ENCODE results near the gene CADPS2.

CADPS2 gene

GRCh38 chr7:122369756-122370155 lies 516.5 kb downstream of the CADPS2 start:
- Histone ChIP-seq H3K36me3 (ENCODE audit: control insufficient read depth, insufficient read depth, low read length) (no peaks in the 10 kb centered on the region), H3K4me3 (ENCODE audit: low read depth, low read length) (no peak overlapping the region), H3K9me3 (ENCODE audit: control insufficient read depth, insufficient read depth, low read length) (no peaks in the 10 kb centered on the region), H3K9ac (ENCODE audit: low read depth, low read length) (no peak overlapping the region), H3K4me1 (ENCODE audit: control insufficient read depth, insufficient read depth, low read length) (peaks cover 2% of the 10 kb centered on the region), H3K27me3 (ENCODE audit: control insufficient read depth, insufficient read depth, low read length) (no peaks in the 10 kb centered on the region)

DNA sequence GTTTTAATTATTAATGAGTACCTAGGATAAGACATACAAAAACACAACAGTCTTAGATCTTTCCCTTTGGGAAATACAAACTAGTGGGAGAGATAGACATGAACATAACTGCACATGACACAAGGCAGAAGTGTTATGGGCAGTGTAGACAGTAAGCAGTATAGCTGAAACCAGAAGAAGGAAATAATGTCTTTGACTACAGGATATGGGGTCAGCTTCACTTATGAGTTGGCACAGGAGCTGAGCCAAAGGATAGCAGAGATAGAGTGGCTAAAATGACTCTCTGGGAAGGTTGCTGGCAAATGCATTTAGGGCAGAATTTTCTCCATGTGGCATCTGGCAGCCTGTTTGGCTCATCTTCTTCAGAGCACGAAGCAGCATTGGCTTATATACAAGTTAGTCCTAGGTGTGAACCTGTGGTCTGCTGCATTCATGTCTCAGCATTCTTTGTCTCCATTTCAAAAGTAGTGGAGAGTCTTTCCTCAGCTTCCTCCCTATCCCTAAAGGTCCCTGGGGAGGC lies 521.4 kb downstream of the CADPS2 start:
- H3K36me3 ChIP-seq (ENCODE audit: control insufficient read depth, insufficient read depth, low read length) = no peaks in the 10 kb centered on the region
- H3K4me3 ChIP-seq (ENCODE audit: low read depth, low read length) = no peak overlapping the region
- H3K9me3 ChIP-seq (ENCODE audit: control insufficient read depth, insufficient read depth, low read length) = no peaks in the 10 kb centered on the region
- H3K4me1 ChIP-seq (ENCODE audit: control insufficient read depth, insufficient read depth, low read length) = peaks cover 2% of the 10 kb centered on the region
- no peaks in the 10 kb centered on the region for H3K27me3 ChIP-seq (ENCODE audit: control insufficient read depth, insufficient read depth, low read length)
- no peak overlapping the region for H3K9ac ChIP-seq (ENCODE audit: low read depth, low read length)

DNA sequence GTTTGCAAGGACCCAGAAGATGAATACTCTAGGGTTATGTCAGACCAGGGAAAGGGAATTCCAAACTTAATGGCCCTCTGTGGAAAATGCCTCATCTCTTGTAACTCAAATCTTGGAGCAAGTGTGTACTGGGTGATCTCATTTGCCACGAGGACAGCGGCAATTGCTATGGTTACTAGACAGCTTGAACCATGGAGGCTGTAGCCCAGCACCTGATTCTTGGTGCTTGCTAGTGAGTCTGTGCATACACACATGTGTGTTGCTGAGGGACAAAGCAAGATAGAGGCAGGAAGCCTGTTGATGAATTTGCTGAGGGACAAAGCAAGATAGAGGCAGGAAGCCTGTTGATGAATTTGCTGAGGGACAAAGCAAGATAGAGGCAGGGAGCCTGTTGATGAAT lies 523.1 kb downstream of the CADPS2 start:
- Histone ChIP-seq H3K27me3 (ENCODE audit: control insufficient read depth, insufficient read depth, low read length) (no peaks in the 10 kb centered on the region), H3K9me3 (ENCODE audit: control insufficient read depth, insufficient read depth, low read length) (no peaks in the 10 kb centered on the region), H3K4me1 (ENCODE audit: control insufficient read depth, insufficient read depth, low read length) (peaks cover 2% of the 10 kb centered on the region), H3K4me3 (ENCODE audit: low read depth, low read length) (no peak overlapping the region), H3K36me3 (ENCODE audit: control insufficient read depth, insufficient read depth, low read length) (no peaks in the 10 kb centered on the region), H3K9ac (ENCODE audit: low read depth, low read length) (no peak overlapping the region)

- Histone ChIP-seq H3K36me3 (ENCODE audit: control insufficient read depth, insufficient read depth, low read length) (no peaks in the 10 kb centered on the region), H3K9me3 (ENCODE audit: control insufficient read depth, insufficient read depth, low read length) (no peaks in the 10 kb centered on the region), H3K27me3 (ENCODE audit: control insufficient read depth, insufficient read depth, low read length) (no peaks in the 10 kb centered on the region), H3K4me1 (ENCODE audit: control insufficient read depth, insufficient read depth, low read length) (peaks cover 2% of the 10 kb centered on the region), H3K9ac (ENCODE audit: low read depth, low read length) (no peak overlapping the region), H3K4me3 (ENCODE audit: low read depth, low read length) (no peak overlapping the region)
Measured at GRCh38 chr7:122362473-122362872, 523.8 kb downstream of the CADPS2 start.

DNA sequence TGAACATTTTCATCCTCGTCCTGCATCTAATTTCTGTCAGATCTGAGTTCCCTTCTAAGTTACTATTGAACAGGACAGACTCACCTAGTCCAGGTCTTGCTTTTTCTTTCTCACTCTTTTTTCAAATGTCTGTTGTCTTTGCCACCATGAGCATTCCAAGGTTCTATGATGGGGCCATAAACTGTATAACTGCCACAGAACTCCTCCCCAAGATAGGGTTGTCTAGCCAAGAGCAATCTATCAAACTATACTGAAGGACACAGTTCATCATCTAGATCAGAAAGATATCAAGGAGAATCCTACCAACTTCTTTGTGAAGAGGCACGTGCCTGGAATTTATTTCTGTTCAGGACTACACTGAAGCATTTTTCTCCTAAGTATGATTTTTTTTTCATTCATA lies 531.6 kb downstream of the CADPS2 start:
- H3K27me3 ChIP-seq (ENCODE audit: control insufficient read depth, insufficient read depth, low read length) = no peaks in the 10 kb centered on the region
- no peak overlapping the region for H3K4me3 ChIP-seq (ENCODE audit: low read depth, low read length)
- no peaks in the 10 kb centered on the region for H3K9me3 ChIP-seq (ENCODE audit: control insufficient read depth, insufficient read depth, low read length)
- no peak overlapping the region for H3K9ac ChIP-seq (ENCODE audit: low read depth, low read length)
- H3K36me3 ChIP-seq (ENCODE audit: control insufficient read depth, insufficient read depth, low read length) = no peaks in the 10 kb centered on the region
- no peaks in the 10 kb centered on the region for H3K4me1 ChIP-seq (ENCODE audit: control insufficient read depth, insufficient read depth, low read length)

GRCh38 chr7:122352454-122352853 lies 533.8 kb downstream of the CADPS2 start:
- Histone ChIP-seq H3K4me3 (ENCODE audit: low read depth, low read length) (no peak overlapping the region), H3K9me3 (ENCODE audit: control insufficient read depth, insufficient read depth, low read length) (no peaks in the 10 kb centered on the region), H3K27me3 (ENCODE audit: control insufficient read depth, insufficient read depth, low read length) (no peaks in the 10 kb centered on the region), H3K36me3 (ENCODE audit: control insufficient read depth, insufficient read depth, low read length) (no peaks in the 10 kb centered on the region), H3K9ac (ENCODE audit: low read depth, low read length) (no peak overlapping the region), H3K4me1 (ENCODE audit: control insufficient read depth, insufficient read depth, low read length) (no peaks in the 10 kb centered on the region)

DNA sequence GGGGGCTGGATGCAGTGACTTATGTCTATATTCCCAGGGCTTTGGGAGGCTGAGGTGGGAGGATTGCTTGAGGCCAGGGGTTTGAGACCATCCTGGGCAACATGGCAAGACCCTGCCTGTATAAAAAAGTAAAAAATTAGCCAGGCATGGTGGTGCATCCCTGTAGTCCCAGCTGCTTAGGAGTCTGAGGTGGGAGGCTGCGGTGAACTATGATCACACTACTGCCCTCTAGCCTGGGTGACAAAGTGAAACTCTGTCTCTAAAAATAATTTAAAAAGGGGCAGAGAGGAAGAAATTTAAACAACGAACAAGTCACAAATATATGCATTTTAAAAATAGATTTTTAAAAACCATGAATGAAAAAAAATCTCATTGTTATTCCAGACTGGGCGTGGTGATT lies 535.6 kb downstream of the CADPS2 start:
- Histone ChIP-seq H3K4me1 (ENCODE audit: control insufficient read depth, insufficient read depth, low read length) (no peaks in the 10 kb centered on the region), H3K36me3 (ENCODE audit: control insufficient read depth, insufficient read depth, low read length) (no peaks in the 10 kb centered on the region), H3K9me3 (ENCODE audit: control insufficient read depth, insufficient read depth, low read length) (no peaks in the 10 kb centered on the region), H3K9ac (ENCODE audit: low read depth, low read length) (no peak overlapping the region), H3K27me3 (ENCODE audit: control insufficient read depth, insufficient read depth, low read length) (no peaks in the 10 kb centered on the region), H3K4me3 (ENCODE audit: low read depth, low read length) (no peak overlapping the region)

DNA sequence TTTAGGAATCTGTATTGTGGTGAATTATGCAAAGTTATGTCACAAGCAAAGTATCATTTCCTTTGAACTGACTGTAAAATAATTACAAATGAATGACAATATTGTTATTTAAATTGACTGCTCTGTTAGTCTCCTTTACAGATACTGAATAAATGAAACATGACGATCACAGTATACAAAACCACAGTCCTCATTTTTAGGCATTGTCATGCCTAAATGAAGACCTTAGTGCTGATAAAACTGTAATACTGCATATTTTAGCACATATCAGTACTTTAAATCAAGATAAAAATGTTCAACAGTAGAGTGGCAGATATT lies 542.0 kb downstream of the CADPS2 start:
- Histone ChIP-seq H3K4me1 (ENCODE audit: control insufficient read depth, insufficient read depth, low read length) (peaks cover 9% of the 10 kb centered on the region), H3K36me3 (ENCODE audit: control insufficient read depth, insufficient read depth, low read length) (no peaks in the 10 kb centered on the region), H3K9ac (ENCODE audit: low read depth, low read length) (no peak overlapping the region), H3K9me3 (ENCODE audit: control insufficient read depth, insufficient read depth, low read length) (no peaks in the 10 kb centered on the region), H3K4me3 (ENCODE audit: low read depth, low read length) (no peak overlapping the region), H3K27me3 (ENCODE audit: control insufficient read depth, insufficient read depth, low read length) (no peaks in the 10 kb centered on the region)

DNA sequence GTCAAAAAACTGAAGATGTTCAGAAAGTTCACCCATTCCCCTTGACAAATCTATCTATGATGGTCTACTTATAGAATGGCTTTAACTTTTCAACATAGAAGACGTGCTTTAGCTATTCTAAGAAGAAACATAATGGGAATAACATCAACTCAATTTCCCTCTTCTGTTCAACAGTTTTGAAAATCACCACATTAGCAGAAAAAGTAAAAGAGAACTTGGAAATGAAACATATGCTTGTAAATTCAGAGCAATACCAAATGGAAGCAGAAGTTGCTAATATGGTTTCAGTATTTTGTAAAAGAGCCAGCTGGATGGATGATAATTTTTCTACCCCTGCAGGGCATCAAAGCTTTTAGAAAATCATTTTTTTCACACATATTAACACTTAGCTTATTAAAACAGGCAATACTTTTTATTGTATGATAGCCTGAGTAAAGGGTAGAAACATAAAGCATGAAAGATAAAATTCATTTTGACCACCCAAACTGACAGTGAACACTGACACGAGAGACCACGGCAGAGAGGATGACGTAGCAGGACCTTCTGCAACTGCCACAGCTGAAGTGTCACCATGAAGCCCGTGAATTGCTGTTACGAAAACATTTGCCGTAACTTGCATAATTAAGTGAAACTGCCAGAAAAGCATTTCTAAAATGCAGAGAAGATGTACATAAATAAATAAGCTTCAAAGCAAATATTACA lies 542.5 kb downstream of the CADPS2 start:
- Histone ChIP-seq H3K27me3 (ENCODE audit: control insufficient read depth, insufficient read depth, low read length) (no peaks in the 10 kb centered on the region), H3K4me3 (ENCODE audit: low read depth, low read length) (no peak overlapping the region), H3K9me3 (ENCODE audit: control insufficient read depth, insufficient read depth, low read length) (no peaks in the 10 kb centered on the region), H3K36me3 (ENCODE audit: control insufficient read depth, insufficient read depth, low read length) (no peaks in the 10 kb centered on the region), H3K9ac (ENCODE audit: low read depth, low read length) (no peak overlapping the region), H3K4me1 (ENCODE audit: control insufficient read depth, insufficient read depth, low read length) (peaks cover 9% of the 10 kb centered on the region)

GRCh38 chr7:122340427-122340826 lies 545.8 kb downstream of the CADPS2 start:
- Histone ChIP-seq H3K9ac (ENCODE audit: low read depth, low read length) (no peak overlapping the region), H3K36me3 (ENCODE audit: control insufficient read depth, insufficient read depth, low read length) (no peaks in the 10 kb centered on the region), H3K4me1 (ENCODE audit: control insufficient read depth, insufficient read depth, low read length) (peaks cover 18% of the 10 kb centered on the region), H3K27me3 (ENCODE audit: control insufficient read depth, insufficient read depth, low read length) (no peaks in the 10 kb centered on the region), H3K9me3 (ENCODE audit: control insufficient read depth, insufficient read depth, low read length) (no peaks in the 10 kb centered on the region), H3K4me3 (ENCODE audit: low read depth, low read length) (no peak overlapping the region)

- H3K9me3 ChIP-seq (ENCODE audit: control insufficient read depth, insufficient read depth, low read length) = no peaks in the 10 kb centered on the region
- no peaks in the 10 kb centered on the region for H3K36me3 ChIP-seq (ENCODE audit: control insufficient read depth, insufficient read depth, low read length)
- no peak overlapping the region for H3K4me3 ChIP-seq (ENCODE audit: low read depth, low read length)
- H3K4me1 ChIP-seq (ENCODE audit: control insufficient read depth, insufficient read depth, low read length) = peaks cover 17% of the 10 kb centered on the region
- H3K9ac ChIP-seq (ENCODE audit: low read depth, low read length) = no peak overlapping the region
- H3K27me3 ChIP-seq (ENCODE audit: control insufficient read depth, insufficient read depth, low read length) = no peaks in the 10 kb centered on the region
Measured at GRCh38 chr7:122339145-122339904, 546.9 kb downstream of the CADPS2 start.

DNA sequence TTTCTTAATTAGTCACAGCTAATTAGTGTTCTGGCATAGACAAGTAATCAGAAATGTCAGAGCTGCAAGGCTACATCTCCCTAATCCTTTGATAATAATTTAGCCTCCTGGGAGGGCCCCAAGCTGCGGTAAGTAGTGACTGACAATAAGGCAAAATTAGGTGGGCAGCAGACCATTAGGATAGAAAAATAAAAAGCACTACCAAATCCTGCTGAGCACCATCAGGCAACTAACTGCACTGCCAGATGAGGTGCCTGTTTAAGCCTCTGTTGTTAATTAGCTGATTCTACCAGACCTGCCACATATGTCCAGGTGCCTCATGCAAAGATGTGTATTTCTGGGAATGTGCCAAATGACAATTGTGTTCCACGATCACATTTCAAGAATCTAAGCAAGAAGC lies 549.2 kb downstream of the CADPS2 start:
- Histone ChIP-seq H3K9me3 (ENCODE audit: control insufficient read depth, insufficient read depth, low read length) (no peaks in the 10 kb centered on the region), H3K36me3 (ENCODE audit: control insufficient read depth, insufficient read depth, low read length) (no peaks in the 10 kb centered on the region), H3K27me3 (ENCODE audit: control insufficient read depth, insufficient read depth, low read length) (no peaks in the 10 kb centered on the region), H3K4me1 (ENCODE audit: control insufficient read depth, insufficient read depth, low read length) (peaks cover 9% of the 10 kb centered on the region), H3K9ac (ENCODE audit: low read depth, low read length) (no peak overlapping the region), H3K4me3 (ENCODE audit: low read depth, low read length) (no peak overlapping the region)
